Panc1 (cell line): ENCODE measurements around the gene ACVR1B. TPM values are rescaled to one million over a fixed set of nuclear protein-coding genes. Genes with fewer than 3 reads are reported as not detected.

Experiments
- ATAC-seq: fragments of 200-7000 bp; cut with Tn5 transposase; 2 replicates; pipeline ENCODE4 v1.9.1; 2020; ENCODE audit warnings: mild to moderate bottlenecking, moderate library complexity
- BruUV-seq: library from RNA; stranded (reverse); fragments of 400-500 nt; replicated peaks from 2 replicates; lab custom pipeline; 2021; lab: Mats Ljungman, UMichigan
- CTCF ChIA-PET: fragments of 300-600 bp; sonication (Branson Sonifier 250); formaldehyde crosslinking; loops from one replicate; lab custom pipeline; 2022; ENCODE audit warnings: antibody characterized with exemption; lab: Charles Lee
- POLR2A ChIA-PET: fragments of 300-600 bp; sonication (Branson Sonifier 250); formaldehyde crosslinking; loops from one replicate; lab custom pipeline; 2022; ENCODE audit warnings: antibody characterized with exemption; lab: Charles Lee
- DNase-seq: peaks from one replicate; pipeline ENCODE4 v3.0.0-alpha.2; 2010; ENCODE audit warnings: low read depth, low spot score
- H3K27ac ChIP-seq: 2 replicates; pipeline ENCODE4 v1.5.1; 2011; ENCODE audit warnings: mild to moderate bottlenecking, low read length, inconsistent platforms
- H3K27me3 ChIP-seq: fragments of 200-500 bp; sonication (Bioruptor generic); 2 replicates; pipeline ENCODE4 v1.6.0; 2014; ENCODE audit warnings: low read length, inconsistent platforms; ENCODE audit not compliant: control insufficient read depth, insufficient read depth
- H3K36me3 ChIP-seq: fragments of 200-500 bp; sonication (Bioruptor generic); 2 replicates; pipeline ENCODE4 v1.5.1; 2014; ENCODE audit warnings: inconsistent platforms, mild to moderate bottlenecking, low read length, moderate library complexity; ENCODE audit not compliant: control insufficient read depth, insufficient read depth
- H3K4me1 ChIP-seq: 2 replicates; pipeline ENCODE4 v1.5.1; 2011; ENCODE audit warnings: inconsistent platforms, mild to moderate bottlenecking, low read length, moderate library complexity; ENCODE audit not compliant: control insufficient read depth, insufficient read depth
- H3K4me3 ChIP-seq, 2 experiments: 2 replicates each; pipeline ENCODE4 v1.5.1; 2011 to 2012; ENCODE audit warnings: low read depth in 2 of 2, low read length in 2 of 2, mild to moderate bottlenecking in 2 of 2, inconsistent platforms in 1 of 2, moderate library complexity in 1 of 2
- H3K9me3 ChIP-seq: fragments of 200-500 bp; sonication (Bioruptor generic); 2 replicates; pipeline ENCODE4 v1.5.1; 2014; ENCODE audit warnings: low read depth, mild to moderate bottlenecking, inconsistent platforms, low read length, moderate library complexity; ENCODE audit not compliant: control insufficient read depth, insufficient read depth
- POLR2AphosphoS5 ChIP-seq: IDR thresholded peaks from 2 replicates; pipeline ENCODE4 v1.6.1; 2012; ENCODE audit warnings: mild to moderate bottlenecking, low read depth, low read length, moderate library complexity
- SIN3A ChIP-seq: IDR thresholded peaks from 2 replicates; pipeline ENCODE4 v1.6.1; 2012; ENCODE audit warnings: low read depth, mild to moderate bottlenecking, low read length, moderate library complexity, borderline replicate concordance; ENCODE audit not compliant: insufficient read depth
- TCF7L2 ChIP-seq: IDR thresholded peaks from 2 replicates; pipeline ENCODE4 v1.6.1; 2011; ENCODE audit warnings: mild to moderate bottlenecking, low read depth, low read length, inconsistent platforms
- in situ Hi-C: cut with HindIII; loops from 2 replicates; pipeline ENCODE4 v1.10.0; 2016; ENCODE audit warnings: low sequenced_read_pairs, low pct_unique_long_range_greater_than_20kb
- intact Hi-C: fragments of 100-400 bp; cut with micrococcal nuclease; formaldehyde crosslinking; loops from one replicate; pipeline ENCODE4 v1.10.0; 2022; ENCODE audit not compliant: unreplicated experiment
- total RNA-seq: library from RNA; stranded (reverse); gene quantifications from one replicate; pipeline ENCODE4 v1.2.1, GENCODE V29; 2021; ENCODE audit not compliant: unreplicated experiment
- TF ChIP-seq, protein P1 (sequence below), 2 experiments: IDR thresholded peaks; 2 replicates each; pipeline ENCODE4 v1.6.1; 2011 to 2012; ENCODE audit warnings: low read depth in 2 of 2, control low read depth in 1 of 2, low read length in 1 of 2, mild to moderate bottlenecking in 1 of 2, moderate library complexity in 1 of 2; ENCODE audit not compliant: insufficient read depth in 1 of 2
- TF ChIP-seq, protein P2 (sequence below): fragments of 450-650 bp; IDR thresholded peaks from 2 replicates; pipeline ENCODE4 v1.5.1; 2017; ENCODE audit warnings: mild to moderate bottlenecking

Gene ACVR1B
- total RNA-seq, 1 experiment from 2014 or later, result 23.0 TPM

DNA sequence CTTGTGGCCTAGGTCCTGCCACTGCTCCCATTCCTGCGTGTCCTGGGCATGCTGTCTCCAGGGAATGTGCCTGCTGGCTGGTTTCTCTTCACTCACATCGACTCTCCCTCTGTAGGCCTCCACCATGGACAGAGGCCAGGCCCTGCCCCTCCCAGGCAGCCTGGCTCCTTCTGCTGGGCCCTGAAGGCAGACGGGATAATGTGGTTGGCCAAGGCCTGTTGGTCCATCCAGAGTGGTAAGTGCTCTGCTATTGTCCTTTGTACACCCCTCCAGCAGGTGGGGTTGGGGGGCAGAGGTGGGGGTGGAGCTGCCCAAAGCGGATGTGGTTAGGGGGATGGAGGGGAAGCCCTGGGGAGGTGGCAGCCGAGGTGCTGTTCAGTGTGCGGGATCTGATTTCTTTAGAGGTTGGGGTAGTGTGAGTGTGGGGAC, 90.2 kb downstream of the ACVR1B start:
- Histone ChIP-seq H3K36me3 (no peaks in the 10 kb centered on the region), H3K27ac (no peak overlapping the region), H3K9me3 (no peaks in the 10 kb centered on the region), H3K4me3 (no peak overlapping the region), H3K27me3 (no peaks in the 10 kb centered on the region), H3K4me1 (0 out of 2 replicates have a peak, but pooled peaks cover under 1% of the 10 kb centered on the region)
- BruUV-seq, result no TSS peak
- ChIA-PET POLR2A (no interaction called here), CTCF (interaction anchor here (0.6 kb wide), 1 partner anchor 10 kb away, joined by 6 read pairs; no protein-coding TSS in a partner anchor)
- intact Hi-C loops, result no loop called here
- no peak for DNase-seq
- ATAC-seq, result no peak
- in situ Hi-C loops, result no loop called here
- TF ChIP-seq, protein P1, sequence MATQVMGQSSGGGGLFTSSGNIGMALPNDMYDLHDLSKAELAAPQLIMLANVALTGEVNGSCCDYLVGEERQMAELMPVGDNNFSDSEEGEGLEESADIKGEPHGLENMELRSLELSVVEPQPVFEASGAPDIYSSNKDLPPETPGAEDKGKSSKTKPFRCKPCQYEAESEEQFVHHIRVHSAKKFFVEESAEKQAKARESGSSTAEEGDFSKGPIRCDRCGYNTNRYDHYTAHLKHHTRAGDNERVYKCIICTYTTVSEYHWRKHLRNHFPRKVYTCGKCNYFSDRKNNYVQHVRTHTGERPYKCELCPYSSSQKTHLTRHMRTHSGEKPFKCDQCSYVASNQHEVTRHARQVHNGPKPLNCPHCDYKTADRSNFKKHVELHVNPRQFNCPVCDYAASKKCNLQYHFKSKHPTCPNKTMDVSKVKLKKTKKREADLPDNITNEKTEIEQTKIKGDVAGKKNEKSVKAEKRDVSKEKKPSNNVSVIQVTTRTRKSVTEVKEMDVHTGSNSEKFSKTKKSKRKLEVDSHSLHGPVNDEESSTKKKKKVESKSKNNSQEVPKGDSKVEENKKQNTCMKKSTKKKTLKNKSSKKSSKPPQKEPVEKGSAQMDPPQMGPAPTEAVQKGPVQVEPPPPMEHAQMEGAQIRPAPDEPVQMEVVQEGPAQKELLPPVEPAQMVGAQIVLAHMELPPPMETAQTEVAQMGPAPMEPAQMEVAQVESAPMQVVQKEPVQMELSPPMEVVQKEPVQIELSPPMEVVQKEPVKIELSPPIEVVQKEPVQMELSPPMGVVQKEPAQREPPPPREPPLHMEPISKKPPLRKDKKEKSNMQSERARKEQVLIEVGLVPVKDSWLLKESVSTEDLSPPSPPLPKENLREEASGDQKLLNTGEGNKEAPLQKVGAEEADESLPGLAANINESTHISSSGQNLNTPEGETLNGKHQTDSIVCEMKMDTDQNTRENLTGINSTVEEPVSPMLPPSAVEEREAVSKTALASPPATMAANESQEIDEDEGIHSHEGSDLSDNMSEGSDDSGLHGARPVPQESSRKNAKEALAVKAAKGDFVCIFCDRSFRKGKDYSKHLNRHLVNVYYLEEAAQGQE (IDR thresholded peaks at IDR 0.05; ENCODE audit: insufficient read depth in 1 of 2, low read depth in 2 of 2, low read length in 1 of 2), result peak; percentile 79 to 88
- no peak for TF ChIP-seq SIN3A

DNA sequence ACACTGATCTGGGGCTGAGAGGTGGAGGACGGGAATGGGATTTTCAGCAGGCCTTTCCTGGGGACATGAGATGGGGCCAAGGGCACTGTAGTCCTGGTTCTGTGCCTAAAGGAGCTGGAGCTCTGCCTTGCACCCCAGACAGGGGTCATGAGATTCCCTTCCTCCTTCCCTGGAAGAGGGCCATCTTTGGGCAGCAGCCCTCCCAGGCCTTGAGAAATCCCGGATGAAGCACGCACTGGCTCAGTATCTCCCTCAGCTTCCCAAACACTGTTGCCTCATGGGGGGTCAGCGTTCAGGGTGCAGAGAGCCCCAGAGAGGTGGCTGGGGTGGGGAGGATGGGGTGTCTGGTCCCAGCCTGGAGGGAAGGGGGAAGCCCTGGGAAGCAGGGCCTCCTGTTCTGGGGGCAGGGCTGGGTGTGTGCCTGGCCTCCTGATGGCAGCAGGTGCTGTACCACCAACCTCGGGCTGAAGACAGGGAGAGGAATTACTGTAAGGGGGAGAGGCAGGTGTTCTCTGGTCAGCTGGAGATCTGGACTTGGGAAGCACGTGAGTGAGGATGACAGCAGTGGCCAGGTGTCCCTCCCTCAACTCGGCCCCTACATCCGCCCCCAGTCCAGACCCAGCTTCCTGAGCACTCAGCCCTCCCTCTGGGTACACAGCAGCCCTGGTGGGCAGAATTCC, 91.3 kb downstream of the ACVR1B start:
- no peak for ATAC-seq
- no peaks in the 10 kb centered on the region for H3K4me1 ChIP-seq
- intact Hi-C loops (no loop called here), in situ Hi-C loops (no loop called here)
- TF ChIP-seq SIN3A, result no peak
- TF ChIP-seq POLR2AphosphoS5, result no peak
- TF ChIP-seq, protein P1 (IDR thresholded peaks at IDR 0.05; ENCODE audit: insufficient read depth in 1 of 2, low read depth in 2 of 2, low read length in 1 of 2), result no peak
- TF ChIP-seq TCF7L2, result no peak
- TF ChIP-seq, protein P2, sequence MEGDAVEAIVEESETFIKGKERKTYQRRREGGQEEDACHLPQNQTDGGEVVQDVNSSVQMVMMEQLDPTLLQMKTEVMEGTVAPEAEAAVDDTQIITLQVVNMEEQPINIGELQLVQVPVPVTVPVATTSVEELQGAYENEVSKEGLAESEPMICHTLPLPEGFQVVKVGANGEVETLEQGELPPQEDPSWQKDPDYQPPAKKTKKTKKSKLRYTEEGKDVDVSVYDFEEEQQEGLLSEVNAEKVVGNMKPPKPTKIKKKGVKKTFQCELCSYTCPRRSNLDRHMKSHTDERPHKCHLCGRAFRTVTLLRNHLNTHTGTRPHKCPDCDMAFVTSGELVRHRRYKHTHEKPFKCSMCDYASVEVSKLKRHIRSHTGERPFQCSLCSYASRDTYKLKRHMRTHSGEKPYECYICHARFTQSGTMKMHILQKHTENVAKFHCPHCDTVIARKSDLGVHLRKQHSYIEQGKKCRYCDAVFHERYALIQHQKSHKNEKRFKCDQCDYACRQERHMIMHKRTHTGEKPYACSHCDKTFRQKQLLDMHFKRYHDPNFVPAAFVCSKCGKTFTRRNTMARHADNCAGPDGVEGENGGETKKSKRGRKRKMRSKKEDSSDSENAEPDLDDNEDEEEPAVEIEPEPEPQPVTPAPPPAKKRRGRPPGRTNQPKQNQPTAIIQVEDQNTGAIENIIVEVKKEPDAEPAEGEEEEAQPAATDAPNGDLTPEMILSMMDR, result no peak
- CTCF ChIA-PET, result interaction anchor here (1.2 to 1.8 kb wide), 2 partner anchors 16 to 17 kb away, joined by 3 to 6 read pairs; no protein-coding TSS in a partner anchor
- no peak overlapping the region for H3K4me3 ChIP-seq
- DNase-seq, result no peak
- BruUV-seq, result no TSS peak
- POLR2A ChIA-PET, result no interaction called here
- H3K27me3 ChIP-seq, result no peaks in the 10 kb centered on the region
- H3K27ac ChIP-seq, result no peak overlapping the region
- H3K36me3 ChIP-seq, result no peaks in the 10 kb centered on the region
- no peaks in the 10 kb centered on the region for H3K9me3 ChIP-seq
